ENCODE measurements around the gene UMODL1. TPM values are rescaled to one million over a fixed set of nuclear protein-coding genes. Genes with fewer than 3 reads are reported as not detected.

The UMODL1 gene
- total RNA-seq, 1 experiment from 2014 or later = not detected

DNA sequence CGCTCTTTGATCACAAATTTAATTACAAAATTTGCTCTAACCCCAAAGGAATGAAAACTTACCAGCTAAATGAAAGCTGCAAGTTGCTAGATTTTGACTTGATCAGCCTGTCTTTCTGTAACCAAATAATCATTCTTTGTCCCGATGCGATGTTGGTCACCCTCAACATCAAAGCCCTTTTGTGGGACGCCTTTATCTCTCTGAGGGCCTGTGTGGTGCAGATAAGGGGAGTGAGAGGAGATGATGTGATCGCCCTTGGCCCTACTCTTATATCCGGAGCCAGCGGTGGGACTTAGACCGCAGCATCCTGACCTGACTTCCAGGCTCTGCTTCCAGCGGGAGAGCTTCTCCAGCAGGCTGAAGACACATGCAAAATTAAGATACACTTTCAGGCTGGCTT, 19.3 kb upstream of the UMODL1 start:
- Histone ChIP-seq H3K23ac (ENCODE audit: insufficient read length, low read depth, low read length) (no peak overlapping the region), H3K9ac (ENCODE audit: extremely low read depth, insufficient read length, low read length) (no peak overlapping the region), H3K4me2 (ENCODE audit: insufficient read depth, insufficient read length, low read length) (no peak overlapping the region), H4K5ac (ENCODE audit: insufficient read length, low read depth, low read length) (no peak overlapping the region), H3T11ph (ENCODE audit: low read length) (no peak overlapping the region), H2BK15ac (ENCODE audit: low read depth, low read length) (no peak overlapping the region), H3K23me2 (ENCODE audit: insufficient read length, low read depth, low read length, poor library complexity, severe bottlenecking) (no peaks in the 10 kb centered on the region), H2BK12ac (ENCODE audit: insufficient read length, low read depth, low read length) (no peak overlapping the region), H2BK20ac (ENCODE audit: low read depth, low read length, poor library complexity, severe bottlenecking) (no peak overlapping the region), H3K79me1 (ENCODE audit: insufficient read depth, low read depth, low read length, poor library complexity, severe bottlenecking) (no peaks in the 10 kb centered on the region), H2BK5ac (ENCODE audit: insufficient read length, low read length) (no peak overlapping the region), H4K91ac (ENCODE audit: insufficient read length, low read depth, low read length) (no peak overlapping the region), H3K18ac (ENCODE audit: insufficient read length, low read depth, low read length) (no peak overlapping the region), H3K4me1 (ENCODE audit: insufficient read depth, low read length) (peaks cover 1% of the 10 kb centered on the region; the same call in 1 of the 2 replicates), H3K4ac (ENCODE audit: low read depth, low read length) (no peak overlapping the region), H3K27me3 (ENCODE audit: insufficient read depth, low read length) (no peaks in the 10 kb centered on the region), H4K20me1 (ENCODE audit: control insufficient read depth, insufficient read depth, insufficient read length) (no peaks in the 10 kb centered on the region), H4K8ac (replicated peaks; ENCODE audit: insufficient read length, low read depth, low read length) (no peak overlapping the region), H3K56ac (ENCODE audit: insufficient read length, low read depth, low read length) (no peak overlapping the region), H2AFZ (ENCODE audit: low read length) (no peak overlapping the region), H3K79me2 (ENCODE audit: insufficient read depth, low read length) (no peaks in the 10 kb centered on the region), H2BK120ac (ENCODE audit: low read depth, low read length, poor library complexity, severe bottlenecking) (no peak overlapping the region), H2AK5ac (ENCODE audit: insufficient read length, low read length) (no peak overlapping the region), H3K9me3 (ENCODE audit: control insufficient read depth, low read depth, low read length) (no peaks in the 10 kb centered on the region), H3K14ac (ENCODE audit: insufficient read depth, low read length) (no peak overlapping the region), H3K27ac (ENCODE audit: insufficient read length, low read depth, low read length) (no peak overlapping the region)
- H3K9me3 Mint-ChIP-seq = peaks cover 4 to 9% of the 10 kb centered on the region in 2 experiments; a peak in 3 of 5 replicates
- TF ChIP-seq, protein P1, sequence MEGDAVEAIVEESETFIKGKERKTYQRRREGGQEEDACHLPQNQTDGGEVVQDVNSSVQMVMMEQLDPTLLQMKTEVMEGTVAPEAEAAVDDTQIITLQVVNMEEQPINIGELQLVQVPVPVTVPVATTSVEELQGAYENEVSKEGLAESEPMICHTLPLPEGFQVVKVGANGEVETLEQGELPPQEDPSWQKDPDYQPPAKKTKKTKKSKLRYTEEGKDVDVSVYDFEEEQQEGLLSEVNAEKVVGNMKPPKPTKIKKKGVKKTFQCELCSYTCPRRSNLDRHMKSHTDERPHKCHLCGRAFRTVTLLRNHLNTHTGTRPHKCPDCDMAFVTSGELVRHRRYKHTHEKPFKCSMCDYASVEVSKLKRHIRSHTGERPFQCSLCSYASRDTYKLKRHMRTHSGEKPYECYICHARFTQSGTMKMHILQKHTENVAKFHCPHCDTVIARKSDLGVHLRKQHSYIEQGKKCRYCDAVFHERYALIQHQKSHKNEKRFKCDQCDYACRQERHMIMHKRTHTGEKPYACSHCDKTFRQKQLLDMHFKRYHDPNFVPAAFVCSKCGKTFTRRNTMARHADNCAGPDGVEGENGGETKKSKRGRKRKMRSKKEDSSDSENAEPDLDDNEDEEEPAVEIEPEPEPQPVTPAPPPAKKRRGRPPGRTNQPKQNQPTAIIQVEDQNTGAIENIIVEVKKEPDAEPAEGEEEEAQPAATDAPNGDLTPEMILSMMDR (conservative IDR thresholded peaks at IDR 0.05) = no peak
- WGBS (ENCODE audit: extremely low coverage, insufficient read length, low lambda C conversion rate) = no CpG with 5 or more reads among the region's 9 CpGs
- peaks cover 17% of the 10 kb centered on the region for H3K27me3 Mint-ChIP-seq (ENCODE audit: low read depth)
- peaks cover 7 to 8% of the 10 kb centered on the region in 2 experiments for H3K4me1 Mint-ChIP-seq
- H3K4me3 Mint-ChIP-seq = no peak overlapping the region
- no peak overlapping the region; a peak in 1 of 7 replicates for H3K27ac Mint-ChIP-seq
- H3K36me3 Mint-ChIP-seq (ENCODE audit: insufficient read depth in 1 of 3, low read depth in 3 of 3) = peaks cover 2 to 7% (median 4%) of the 10 kb centered on the region in 3 experiments; a peak in 4 of 7 replicates
- no peak for DNase-seq
